DOHH2 (cell line): ENCODE results near the gene ASPHD1.

ENCODE experiments used
- H3F3A ChIP-seq: fragments of 200-600 bp; sonication (generic), shearing (Covaris generic); 2 replicates; pipeline ENCODE4 v1.6.0; 2016; ENCODE audit warnings: antibody characterized with exemption, mild to moderate bottlenecking; ENCODE audit not compliant: control insufficient read depth, insufficient read depth
- H3K27ac ChIP-seq: fragments of 200-600 bp; sonication (generic); 2 replicates; pipeline ENCODE4 v1.5.1; 2014; ENCODE audit warnings: low read depth, mild to moderate bottlenecking, low read length, moderate library complexity
- H3K27me3 ChIP-seq: fragments of 200-600 bp; sonication (generic); 2 replicates; pipeline ENCODE4 v1.6.1; 2014; ENCODE audit warnings: mild to moderate bottlenecking, low read length, mixed read lengths; ENCODE audit not compliant: control insufficient read depth
- H3K36me3 ChIP-seq: fragments of 200-600 bp; sonication (generic); 2 replicates; pipeline ENCODE4 v1.6.1; 2014; ENCODE audit warnings: mild to moderate bottlenecking, low read length, moderate library complexity, mixed read lengths; ENCODE audit not compliant: control insufficient read depth
- H3K4me1 ChIP-seq: fragments of 200-600 bp; sonication (generic); 2 replicates; pipeline ENCODE4 v1.6.1; 2014; ENCODE audit warnings: mild to moderate bottlenecking, low read length, mixed read lengths; ENCODE audit not compliant: control insufficient read depth
- H3K4me2 ChIP-seq: fragments of 200-600 bp; sonication (generic); 2 replicates; pipeline ENCODE4 v1.6.0; 2014; ENCODE audit warnings: mild to moderate bottlenecking, low read length, moderate library complexity
- H3K4me3 ChIP-seq: fragments of 200-600 bp; sonication (generic); 2 replicates; pipeline ENCODE4 v1.5.1; 2014; ENCODE audit warnings: mild to moderate bottlenecking, low read length, mixed read lengths
- H3K79me2 ChIP-seq: fragments of 200-600 bp; sonication (generic); 2 replicates; pipeline ENCODE4 v1.6.1; 2014; ENCODE audit warnings: mild to moderate bottlenecking, low read length, mixed read lengths; ENCODE audit not compliant: control insufficient read depth
- H3K9me2 ChIP-seq: fragments of 200-600 bp; sonication (generic); replicated peaks from 2 replicates; pipeline ENCODE4 v1.6.1; 2014; ENCODE audit warnings: mild to moderate bottlenecking, low read length, mixed read lengths; ENCODE audit not compliant: control insufficient read depth
- H3K9me3 ChIP-seq: fragments of 200-600 bp; sonication (generic); 2 replicates; pipeline ENCODE4 v1.6.1; 2014; ENCODE audit warnings: antibody characterized with exemption, low read length, mixed read lengths; ENCODE audit not compliant: control insufficient read depth, insufficient read depth
- H4K20me1 ChIP-seq: fragments of 200-600 bp; sonication (generic); 2 replicates; pipeline ENCODE4 v1.6.0; 2014; ENCODE audit warnings: low read depth, mild to moderate bottlenecking, antibody characterized with exemption, low read length, moderate library complexity; ENCODE audit not compliant: control insufficient read depth, insufficient read depth
- EZH2phosphoT487 ChIP-seq: fragments of 200-600 bp; sonication (generic); IDR thresholded peaks from 2 replicates; pipeline ENCODE4 v1.6.1; 2017; ENCODE audit warnings: borderline replicate concordance, mild to moderate bottlenecking, antibody characterized with exemption, low read length, moderate library complexity, mixed read lengths
- TF ChIP-seq, protein P1 (sequence below): fragments of 200-600 bp; sonication (generic); IDR thresholded peaks from one replicate; pipeline ENCODE4 v1.5.1; 2014; ENCODE audit warnings: antibody characterized with exemption, mild to moderate bottlenecking, low read depth, low read length; ENCODE audit not compliant: poor library complexity, severe bottlenecking

The ASPHD1 gene

GRCh38 chr16:29906520-29907244 is 6.4 kb downstream of the ASPHD1 start:
- no peak overlapping the region for H3K27ac ChIP-seq
- no peaks in the 10 kb centered on the region for H3K79me2 ChIP-seq

DNA sequence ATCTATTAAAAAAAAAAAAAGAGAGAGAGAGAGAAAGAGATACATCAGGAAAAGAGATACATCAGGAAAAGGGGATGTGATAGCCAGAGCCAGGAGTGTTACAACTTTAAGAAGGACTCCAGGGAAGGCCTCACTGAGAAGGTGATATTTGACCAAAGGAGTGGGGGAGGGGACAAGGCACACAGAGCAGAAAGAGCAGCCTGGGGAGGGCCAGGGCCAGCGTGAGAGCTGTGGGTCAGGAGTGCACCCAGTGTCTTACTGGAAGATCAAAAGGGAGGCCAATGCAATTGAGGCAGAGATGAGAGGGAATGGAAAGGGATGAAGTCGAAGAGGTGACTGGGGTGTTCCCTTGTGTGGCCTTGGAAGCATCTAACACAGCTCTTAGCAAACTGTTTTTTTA is 7.7 kb downstream of the ASPHD1 start:
- Histone ChIP-seq H4K20me1 (no peaks in the 10 kb centered on the region), H3K27ac (no peak overlapping the region), H3K9me3 (no peaks in the 10 kb centered on the region), H3K4me3 (no peak overlapping the region), H3K79me2 (no peaks in the 10 kb centered on the region), H3K4me1 (0 out of 2 replicates have a peak, but pooled peaks cover 4% of the 10 kb centered on the region), H3K4me2 (no peak overlapping the region), H3F3A (no peaks in the 10 kb centered on the region), H3K9me2 (no peaks in the 10 kb centered on the region), H3K27me3 (no peaks in the 10 kb centered on the region), H3K36me3 (no peaks in the 10 kb centered on the region)
- TF ChIP-seq, protein P1, sequence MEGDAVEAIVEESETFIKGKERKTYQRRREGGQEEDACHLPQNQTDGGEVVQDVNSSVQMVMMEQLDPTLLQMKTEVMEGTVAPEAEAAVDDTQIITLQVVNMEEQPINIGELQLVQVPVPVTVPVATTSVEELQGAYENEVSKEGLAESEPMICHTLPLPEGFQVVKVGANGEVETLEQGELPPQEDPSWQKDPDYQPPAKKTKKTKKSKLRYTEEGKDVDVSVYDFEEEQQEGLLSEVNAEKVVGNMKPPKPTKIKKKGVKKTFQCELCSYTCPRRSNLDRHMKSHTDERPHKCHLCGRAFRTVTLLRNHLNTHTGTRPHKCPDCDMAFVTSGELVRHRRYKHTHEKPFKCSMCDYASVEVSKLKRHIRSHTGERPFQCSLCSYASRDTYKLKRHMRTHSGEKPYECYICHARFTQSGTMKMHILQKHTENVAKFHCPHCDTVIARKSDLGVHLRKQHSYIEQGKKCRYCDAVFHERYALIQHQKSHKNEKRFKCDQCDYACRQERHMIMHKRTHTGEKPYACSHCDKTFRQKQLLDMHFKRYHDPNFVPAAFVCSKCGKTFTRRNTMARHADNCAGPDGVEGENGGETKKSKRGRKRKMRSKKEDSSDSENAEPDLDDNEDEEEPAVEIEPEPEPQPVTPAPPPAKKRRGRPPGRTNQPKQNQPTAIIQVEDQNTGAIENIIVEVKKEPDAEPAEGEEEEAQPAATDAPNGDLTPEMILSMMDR = no peak

More at GRCh38 chr16:29906520-29907244, 6.4 kb downstream of the ASPHD1 start:
- no peaks in the 10 kb centered on the region for H3K27me3 ChIP-seq
- H3K9me3 ChIP-seq = no peaks in the 10 kb centered on the region
- H3K36me3 ChIP-seq = no peaks in the 10 kb centered on the region
- H3F3A ChIP-seq = no peaks in the 10 kb centered on the region
- no peak overlapping the region for H3K4me2 ChIP-seq
- H3K4me3 ChIP-seq = no peak overlapping the region
- H3K4me1 ChIP-seq = 0 out of 2 replicates have a peak, but pooled peaks cover 4% of the 10 kb centered on the region
- no peak for TF ChIP-seq EZH2phosphoT487
- TF ChIP-seq, protein P1 = no peak
- H4K20me1 ChIP-seq = no peaks in the 10 kb centered on the region
- H3K9me2 ChIP-seq = no peaks in the 10 kb centered on the region

GRCh38 chr16:29908719-29909220 is 8.5 kb downstream of the ASPHD1 start:
- Histone ChIP-seq H3K9me3 (no peaks in the 10 kb centered on the region), H3K27ac (no peak overlapping the region), H3K4me2 (no peak overlapping the region), H3K4me1 (0 out of 2 replicates have a peak, but pooled peaks cover 4% of the 10 kb centered on the region), H3F3A (no peaks in the 10 kb centered on the region), H4K20me1 (no peaks in the 10 kb centered on the region), H3K4me3 (no peak overlapping the region), H3K79me2 (no peaks in the 10 kb centered on the region), H3K9me2 (no peaks in the 10 kb centered on the region), H3K27me3 (no peaks in the 10 kb centered on the region), H3K36me3 (no peaks in the 10 kb centered on the region)
- no peak for TF ChIP-seq EZH2phosphoT487
- TF ChIP-seq, protein P1 = no peak
